Measurements from ENCODE around the gene TCP1. TPM values are rescaled to one million over a fixed set of nuclear protein-coding genes. Genes with fewer than 3 reads are reported as not detected.

TCP1 gene
- total and polyA plus RNA-seq, 2 of the 13 experiments (the other 11 are each of a cell fraction or from before 2014, with no cell fraction given) = 116 to 553 TPM

DNA sequence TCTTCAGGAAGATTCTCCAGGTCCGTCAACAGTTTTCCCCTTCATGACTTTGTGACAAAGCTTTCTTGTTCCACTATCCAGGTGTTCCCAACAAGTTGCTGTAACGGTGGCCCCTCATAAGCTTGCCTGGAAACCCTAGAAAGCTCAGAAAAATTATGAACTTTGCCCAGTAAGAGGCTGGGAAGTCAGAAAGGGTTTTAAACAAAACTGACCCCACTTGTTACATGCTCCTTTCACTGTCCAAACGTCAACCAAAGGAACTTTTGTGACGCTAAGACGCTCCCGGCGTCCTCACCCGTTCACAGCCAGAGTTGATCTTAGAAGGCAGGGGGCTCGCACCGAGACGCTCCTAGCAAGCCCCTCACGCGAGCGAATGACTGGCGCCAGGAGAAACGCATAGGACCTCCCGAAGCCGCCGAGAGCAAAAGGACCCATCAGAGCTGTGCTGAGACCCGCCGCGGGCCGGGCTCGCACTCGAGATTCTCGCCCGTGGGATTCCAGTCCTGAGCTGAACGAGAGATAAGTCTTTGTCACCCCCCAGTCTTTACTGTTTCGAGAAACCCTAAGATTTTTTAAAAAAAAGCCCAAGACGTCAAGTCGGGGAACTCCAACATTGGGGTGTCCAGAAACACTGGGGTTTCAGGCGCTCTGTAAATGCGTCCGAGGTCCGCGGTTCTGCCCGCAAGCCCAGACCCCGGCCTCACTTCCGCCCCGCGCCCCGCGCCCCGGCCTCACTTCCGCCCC is 28.1 kb downstream of the TCP1 start (continued):
- no peak for TF ChIP-seq ZNF678 (CRISPR knock-in tag; IDR thresholded peaks at IDR 0.05)
- peak; percentile 72 for TF ChIP-seq ZNF430 (CRISPR knock-in tag; IDR thresholded peaks at IDR 0.05)
- TF ChIP-seq, protein P1, sequence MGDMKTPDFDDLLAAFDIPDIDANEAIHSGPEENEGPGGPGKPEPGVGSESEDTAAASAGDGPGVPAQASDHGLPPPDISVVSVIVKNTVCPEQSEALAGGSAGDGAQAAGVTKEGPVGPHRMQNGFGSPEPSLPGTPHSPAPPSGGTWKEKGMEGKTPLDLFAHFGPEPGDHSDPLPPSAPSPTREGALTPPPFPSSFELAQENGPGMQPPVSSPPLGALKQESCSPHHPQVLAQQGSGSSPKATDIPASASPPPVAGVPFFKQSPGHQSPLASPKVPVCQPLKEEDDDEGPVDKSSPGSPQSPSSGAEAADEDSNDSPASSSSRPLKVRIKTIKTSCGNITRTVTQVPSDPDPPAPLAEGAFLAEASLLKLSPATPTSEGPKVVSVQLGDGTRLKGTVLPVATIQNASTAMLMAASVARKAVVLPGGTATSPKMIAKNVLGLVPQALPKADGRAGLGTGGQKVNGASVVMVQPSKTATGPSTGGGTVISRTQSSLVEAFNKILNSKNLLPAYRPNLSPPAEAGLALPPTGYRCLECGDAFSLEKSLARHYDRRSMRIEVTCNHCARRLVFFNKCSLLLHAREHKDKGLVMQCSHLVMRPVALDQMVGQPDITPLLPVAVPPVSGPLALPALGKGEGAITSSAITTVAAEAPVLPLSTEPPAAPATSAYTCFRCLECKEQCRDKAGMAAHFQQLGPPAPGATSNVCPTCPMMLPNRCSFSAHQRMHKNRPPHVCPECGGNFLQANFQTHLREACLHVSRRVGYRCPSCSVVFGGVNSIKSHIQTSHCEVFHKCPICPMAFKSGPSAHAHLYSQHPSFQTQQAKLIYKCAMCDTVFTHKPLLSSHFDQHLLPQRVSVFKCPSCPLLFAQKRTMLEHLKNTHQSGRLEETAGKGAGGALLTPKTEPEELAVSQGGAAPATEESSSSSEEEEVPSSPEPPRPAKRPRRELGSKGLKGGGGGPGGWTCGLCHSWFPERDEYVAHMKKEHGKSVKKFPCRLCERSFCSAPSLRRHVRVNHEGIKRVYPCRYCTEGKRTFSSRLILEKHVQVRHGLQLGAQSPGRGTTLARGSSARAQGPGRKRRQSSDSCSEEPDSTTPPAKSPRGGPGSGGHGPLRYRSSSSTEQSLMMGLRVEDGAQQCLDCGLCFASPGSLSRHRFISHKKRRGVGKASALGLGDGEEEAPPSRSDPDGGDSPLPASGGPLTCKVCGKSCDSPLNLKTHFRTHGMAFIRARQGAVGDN (CRISPR knock-in tag; IDR thresholded peaks at IDR 0.05) = peak; percentile 3
- peak; percentile 2; the same call in 1 of the 2 replicates for TF ChIP-seq ZNF205 (CRISPR knock-in tag; IDR thresholded peaks at IDR 0.05)
- TF ChIP-seq ZNF17 (CRISPR knock-in tag; IDR thresholded peaks at IDR 0.05) = no peak
- TF ChIP-seq, protein P2, sequence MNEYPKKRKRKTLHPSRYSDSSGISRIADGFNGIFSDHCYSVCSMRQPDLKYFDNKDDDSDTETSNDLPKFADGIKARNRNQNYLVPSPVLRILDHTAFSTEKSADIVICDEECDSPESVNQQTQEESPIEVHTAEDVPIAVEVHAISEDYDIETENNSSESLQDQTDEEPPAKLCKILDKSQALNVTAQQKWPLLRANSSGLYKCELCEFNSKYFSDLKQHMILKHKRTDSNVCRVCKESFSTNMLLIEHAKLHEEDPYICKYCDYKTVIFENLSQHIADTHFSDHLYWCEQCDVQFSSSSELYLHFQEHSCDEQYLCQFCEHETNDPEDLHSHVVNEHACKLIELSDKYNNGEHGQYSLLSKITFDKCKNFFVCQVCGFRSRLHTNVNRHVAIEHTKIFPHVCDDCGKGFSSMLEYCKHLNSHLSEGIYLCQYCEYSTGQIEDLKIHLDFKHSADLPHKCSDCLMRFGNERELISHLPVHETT (CRISPR knock-in tag; conservative IDR thresholded peaks at IDR 0.05) = peak; percentile 0; the same call in 1 of the 2 replicates
- TF ChIP-seq MBD4 (IDR thresholded peaks at IDR 0.05; ENCODE audit: borderline replicate concordance, low read length) = no peak
- peak; percentile 88 for TF ChIP-seq ASH2L (IDR thresholded peaks at IDR 0.05; ENCODE audit: insufficient read length, low read depth, low read length)
- peak; percentile 78 for TF ChIP-seq GABPA (IDR thresholded peaks at IDR 0.05; ENCODE audit: low read depth, low read length)
- peak; percentile 82 for TF ChIP-seq GABPA (CRISPR knock-in tag; IDR thresholded peaks at IDR 0.05; ENCODE audit: low read depth)
- 0 out of 2 replicates have a peak, but pooled peaks have one; percentile 8 for TF ChIP-seq ZNF12 (CRISPR knock-in tag; IDR thresholded peaks at IDR 0.05)
- no peak for TF ChIP-seq ZNF800 (CRISPR knock-in tag; IDR thresholded peaks at IDR 0.05)
- no peak for TF ChIP-seq ZNF512B (CRISPR knock-in tag; IDR thresholded peaks at IDR 0.05; ENCODE audit: borderline replicate concordance)
- TF ChIP-seq ZNF382 (CRISPR knock-in tag; IDR thresholded peaks at IDR 0.05; ENCODE audit: borderline replicate concordance) = no peak
- 0 out of 2 replicates have a peak, but pooled peaks have one; percentile 36 for TF ChIP-seq PHF20 (CRISPR knock-in tag; IDR thresholded peaks at IDR 0.05)
- TF ChIP-seq, protein P3, sequence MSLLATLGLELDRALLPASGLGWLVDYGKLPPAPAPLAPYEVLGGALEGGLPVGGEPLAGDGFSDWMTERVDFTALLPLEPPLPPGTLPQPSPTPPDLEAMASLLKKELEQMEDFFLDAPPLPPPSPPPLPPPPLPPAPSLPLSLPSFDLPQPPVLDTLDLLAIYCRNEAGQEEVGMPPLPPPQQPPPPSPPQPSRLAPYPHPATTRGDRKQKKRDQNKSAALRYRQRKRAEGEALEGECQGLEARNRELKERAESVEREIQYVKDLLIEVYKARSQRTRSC (CRISPR knock-in tag; IDR thresholded peaks at IDR 0.05; ENCODE audit: low read depth) = no peak
- TF ChIP-seq HCFC1 (IDR thresholded peaks at IDR 0.05; ENCODE audit: low read depth, low read length) = peak; percentile 11; the same call in 1 of the 2 replicates
- TF ChIP-seq POLR2AphosphoS2 (IDR thresholded peaks at IDR 0.05; ENCODE audit: low read depth, low read length) = 0 out of 2 replicates have a peak, but pooled peaks have one; percentile 11
- no peak for TF ChIP-seq CBX1 (IDR thresholded peaks at IDR 0.05; ENCODE audit: low read depth)

All from HepG2 (cell line).